Pons (tissue), 1 donor: ENCODE data around the gene SLC25A34.
A peak's percentile ranks its signal among the peaks of the same experiment; 100 is the strongest.

Experiments used
- DNase-seq: peaks from one replicate; pipeline ENCODE4 v3.0.0-alpha.2; 2016; ENCODE audit warnings: low spot score

SLC25A34 gene

DNA sequence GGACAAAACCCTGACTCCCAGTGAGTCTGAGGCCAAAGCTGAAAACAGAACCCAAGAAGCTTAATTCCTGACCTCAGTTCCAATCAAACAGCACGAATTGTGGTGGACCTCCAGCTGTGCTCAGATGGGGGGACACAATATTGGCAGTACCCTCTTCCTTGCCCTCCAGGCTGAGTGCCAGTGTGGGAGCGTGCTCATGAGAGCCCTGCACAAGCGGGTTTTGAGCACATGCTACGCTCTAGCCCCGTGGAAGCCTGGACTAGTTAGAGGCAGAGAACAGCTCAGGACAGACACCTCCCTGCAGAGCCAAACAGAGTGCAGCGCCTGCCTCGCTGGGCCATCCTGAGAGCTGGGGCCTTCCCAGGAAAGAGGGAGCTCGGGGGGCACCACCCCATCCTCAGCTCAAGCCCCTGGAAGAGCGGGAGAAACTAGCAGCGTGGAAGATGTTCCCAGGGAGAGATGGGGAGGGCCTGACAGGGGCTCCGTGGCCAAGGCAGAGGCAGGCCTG lies 2.8 kb upstream of the SLC25A34 start:
- no peak for DNase-seq

DNA sequence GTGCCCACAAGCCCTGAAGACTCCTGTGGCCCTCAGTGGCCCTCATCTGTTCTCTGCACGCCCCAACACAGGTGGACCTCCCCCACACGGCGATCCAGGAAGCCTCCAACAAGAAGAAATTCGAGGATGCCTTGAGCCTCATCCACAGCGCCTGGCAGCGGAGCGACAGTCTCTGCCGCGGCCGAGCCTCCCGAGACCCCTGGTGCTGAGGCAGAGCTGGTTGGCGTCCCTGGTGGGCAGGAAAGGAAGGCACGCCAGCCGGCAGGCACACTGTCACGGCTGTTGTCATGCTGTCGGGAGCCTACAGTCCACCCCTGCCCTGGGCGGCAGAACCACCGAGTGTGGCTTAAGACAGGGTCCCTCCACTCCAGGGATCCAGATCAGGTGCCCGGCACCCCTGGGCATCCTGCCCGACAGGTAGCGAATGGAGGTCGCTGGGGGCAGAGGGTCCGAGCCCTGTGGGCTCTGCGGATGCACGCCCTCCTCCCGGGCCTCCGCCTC lies 2.3 kb upstream of the SLC25A34 start:
- no peak for DNase-seq

- DNase-seq: no peak
Observed at GRCh38 chr1:15734296-15734695, 1.8 kb upstream of the SLC25A34 start.

DNA sequence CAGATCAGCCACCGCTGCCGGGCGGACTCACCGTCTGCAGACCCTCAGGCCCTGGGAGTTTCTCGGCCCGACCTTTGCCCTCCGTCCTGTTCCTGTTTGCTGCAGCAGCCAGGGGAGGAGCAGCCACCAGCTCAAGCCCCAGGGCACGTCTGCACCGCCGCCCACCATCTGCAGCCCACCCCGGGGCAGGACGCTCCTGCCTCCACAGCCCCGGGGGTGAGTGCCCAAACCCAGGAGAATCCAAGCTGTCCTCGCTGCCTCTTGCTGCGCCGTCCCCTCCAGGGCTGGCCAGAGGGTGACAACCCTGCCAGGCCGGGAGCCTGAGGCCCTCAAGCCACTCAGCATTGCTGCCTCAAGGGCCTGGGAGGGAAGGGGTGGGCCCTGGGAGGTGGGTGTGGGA lies 1.2 kb upstream of the SLC25A34 start:
- DNase-seq: no peak

DNA sequence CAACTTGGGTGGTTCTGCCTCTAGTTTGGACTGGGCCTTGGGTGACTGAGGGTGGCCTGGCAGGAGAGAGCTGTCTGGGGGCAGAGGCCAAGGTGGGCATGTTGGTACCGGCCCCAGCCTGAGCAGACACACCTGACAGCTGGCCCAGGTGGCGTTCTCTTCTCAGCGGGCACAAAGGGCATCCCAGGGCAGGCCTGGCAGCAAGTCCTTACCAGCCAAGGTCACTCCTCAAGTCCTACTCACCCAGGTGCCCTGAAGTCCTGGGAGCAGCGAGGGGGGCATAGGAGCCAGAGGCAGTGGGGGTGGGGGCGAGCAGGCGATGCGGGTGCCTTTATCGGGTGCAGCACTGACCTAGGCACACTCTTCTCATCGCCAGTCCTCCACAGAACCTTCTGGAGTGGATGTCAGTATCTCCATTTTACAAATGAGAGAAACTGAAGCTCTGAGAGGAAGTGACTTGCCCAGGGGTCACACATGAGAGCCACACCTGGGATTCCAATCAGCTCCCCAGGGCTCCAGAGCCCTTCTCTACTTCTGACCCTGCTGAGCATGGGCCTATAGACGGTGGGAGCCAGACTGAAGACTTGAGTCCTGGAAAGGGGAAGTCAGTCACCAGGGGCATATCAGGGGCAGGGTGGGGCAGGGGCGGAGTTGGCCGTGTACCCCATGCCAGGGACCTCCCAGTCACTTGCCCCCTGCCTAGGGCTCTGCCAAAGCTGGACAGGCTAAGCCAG lies 587 bp upstream of the SLC25A34 start:
- DNase-seq: no peak

- DNase-seq: no peak
Observed at GRCh38 chr1:15736892-15737261, 819 bp downstream of the SLC25A34 start.

GRCh38 chr1:15737324-15738319 lies 1.6 kb downstream of the SLC25A34 start:
- no peak for DNase-seq

GRCh38 chr1:15738416-15739113 lies 2.5 kb downstream of the SLC25A34 start:
- DNase-seq: no peak

GRCh38 chr1:15739259-15739658 lies 3.2 kb downstream of the SLC25A34 start:
- no peak for DNase-seq

- no peak for DNase-seq
Observed at GRCh38 chr1:15739745-15740144, 3.7 kb downstream of the SLC25A34 start.

DNA sequence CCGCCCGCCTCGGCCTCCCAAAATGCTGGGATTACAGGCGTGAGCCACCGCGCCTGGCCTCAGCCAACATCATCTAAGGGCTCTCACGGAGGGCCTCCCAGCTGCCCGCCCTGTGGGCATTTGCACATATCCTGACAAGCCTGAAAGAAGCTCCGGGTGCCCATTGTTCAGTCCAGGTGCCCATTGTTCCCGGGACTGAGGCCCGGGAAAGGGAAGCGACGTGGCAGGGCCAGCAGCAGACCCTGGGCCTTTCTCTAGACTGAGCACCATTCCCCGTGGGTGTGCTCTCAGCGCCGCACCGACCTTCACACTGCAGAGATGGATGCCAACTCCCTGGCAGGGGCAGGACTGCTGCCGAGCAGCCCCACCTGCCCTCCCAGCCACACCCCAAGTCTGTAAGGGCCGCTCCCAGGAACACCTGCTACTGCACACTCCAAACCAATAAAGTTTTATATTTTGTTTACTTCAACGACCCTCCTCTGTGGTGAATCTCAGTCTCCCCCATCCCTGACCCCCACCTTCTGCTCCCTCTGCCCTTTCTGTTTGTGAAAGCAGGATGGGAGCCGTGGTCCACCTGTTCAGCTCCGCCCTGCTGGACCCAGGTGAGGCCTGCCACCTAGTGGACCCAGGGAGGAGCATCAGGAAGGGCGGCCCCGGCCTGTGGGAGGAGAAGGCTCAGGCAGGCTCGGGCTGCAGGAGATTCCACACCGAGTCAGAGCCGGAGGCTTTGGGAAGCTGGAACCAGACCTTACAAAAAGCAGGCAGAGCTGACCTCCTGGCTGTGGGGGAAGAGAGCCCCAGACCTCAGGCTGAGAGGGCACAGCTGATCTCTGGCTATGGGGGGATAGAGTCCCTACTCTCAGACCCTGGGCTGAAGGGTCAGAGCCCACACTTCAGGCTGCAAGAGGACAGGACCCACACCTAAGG lies 5.1 kb downstream of the SLC25A34 start:
- peak; percentile 46 for DNase-seq

DNA sequence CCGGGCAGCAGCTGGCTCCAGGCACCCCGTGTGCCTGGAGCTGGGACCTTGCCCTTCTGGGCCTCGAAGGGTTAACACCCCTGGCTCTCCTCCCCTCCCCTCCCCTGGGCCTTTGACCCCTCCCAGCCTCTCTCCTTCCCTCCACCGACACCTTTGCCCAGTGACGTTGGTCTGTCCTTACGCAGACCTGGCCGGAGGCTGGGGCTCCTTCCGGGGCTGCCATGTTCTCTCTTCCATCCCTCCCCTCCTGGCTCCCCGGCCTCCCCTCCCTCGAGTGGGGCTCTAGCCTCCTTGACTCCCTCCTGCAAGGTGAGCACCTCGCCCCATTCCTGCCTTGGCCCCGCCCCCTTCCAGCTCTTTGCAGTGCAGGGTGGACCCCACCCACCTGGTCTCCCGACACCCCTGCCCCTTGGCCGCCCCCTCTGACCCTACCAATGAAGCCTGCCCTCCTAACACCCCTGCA lies 6.3 kb downstream of the SLC25A34 start, which contains the start of gene TMEM82:
Gene TMEM82, plus strand, starts transcription at position 161 of the 463 bp plus-strand sequence. Its CDS starts 61 bp downstream, at position 222.
- no peak for DNase-seq

DNA sequence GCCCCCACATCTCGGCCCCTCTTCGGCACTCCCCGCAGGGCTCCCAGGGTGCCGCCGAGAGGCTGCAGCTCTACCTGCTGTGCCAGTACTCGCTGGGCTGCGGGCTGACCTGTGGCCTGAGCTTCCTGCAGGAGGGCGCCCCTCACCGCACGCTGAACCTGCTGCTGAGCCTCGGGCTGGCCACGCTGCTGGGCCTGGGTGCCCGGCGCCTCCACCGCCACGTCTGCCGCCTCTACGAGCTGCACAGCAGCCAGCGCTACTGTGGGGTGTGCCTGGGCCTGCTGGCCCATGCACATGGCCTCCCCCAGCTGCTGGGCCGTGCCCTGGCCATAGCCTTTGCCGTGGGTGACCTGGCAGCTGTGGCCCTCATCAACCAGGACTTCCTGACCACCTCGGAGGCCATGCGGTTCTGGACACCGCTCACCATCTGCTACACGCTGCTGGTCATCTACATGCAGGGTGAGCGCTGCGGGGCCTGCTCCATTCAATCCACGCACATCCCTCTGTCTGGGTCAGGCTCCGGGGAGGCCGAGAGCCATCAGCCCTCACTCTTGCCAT lies 8.1 kb downstream of the SLC25A34 start:
- DNase-seq: no peak

DNA sequence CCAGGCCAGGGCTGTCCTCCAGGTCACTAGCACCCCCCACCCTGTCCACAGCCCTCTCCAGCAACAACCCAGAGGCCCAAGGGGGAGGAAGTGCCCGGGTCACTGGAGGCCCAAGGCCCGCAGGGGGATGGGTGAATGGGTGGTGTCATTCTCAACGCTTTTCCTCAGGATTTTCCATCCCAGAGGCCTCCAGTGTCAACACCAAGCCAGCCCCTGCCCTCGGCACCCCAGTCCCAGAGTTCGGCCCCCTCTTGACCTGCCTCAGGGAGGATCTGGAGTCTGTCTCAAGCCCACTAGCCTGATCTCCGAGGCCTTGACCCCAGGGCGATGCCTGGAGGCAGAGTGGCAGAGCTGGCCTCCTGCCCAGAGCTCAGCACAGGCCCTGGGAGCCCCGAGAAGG lies 11.3 kb downstream of the SLC25A34 start:
- DNase-seq: no peak

DNA sequence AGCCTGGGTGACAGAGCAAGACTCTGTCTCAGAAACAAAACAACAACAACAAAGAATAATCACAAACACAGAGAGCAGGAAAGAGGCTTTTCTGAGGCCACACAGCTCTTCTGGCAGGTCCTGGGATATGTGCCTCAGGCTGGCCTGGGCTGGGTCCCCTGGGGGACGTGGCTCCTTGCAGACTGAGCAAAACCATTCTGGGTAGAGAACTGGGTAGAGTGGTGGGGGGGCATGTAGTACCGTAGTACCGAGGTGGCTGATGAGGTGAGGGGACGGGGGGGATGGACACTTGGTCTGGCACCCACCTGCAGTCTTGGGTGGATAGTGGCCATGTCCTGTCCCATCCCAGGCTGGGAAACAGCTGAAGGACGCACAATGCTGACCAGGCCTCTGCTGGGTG lies 12.2 kb downstream of the SLC25A34 start:
- no peak for DNase-seq

DNA sequence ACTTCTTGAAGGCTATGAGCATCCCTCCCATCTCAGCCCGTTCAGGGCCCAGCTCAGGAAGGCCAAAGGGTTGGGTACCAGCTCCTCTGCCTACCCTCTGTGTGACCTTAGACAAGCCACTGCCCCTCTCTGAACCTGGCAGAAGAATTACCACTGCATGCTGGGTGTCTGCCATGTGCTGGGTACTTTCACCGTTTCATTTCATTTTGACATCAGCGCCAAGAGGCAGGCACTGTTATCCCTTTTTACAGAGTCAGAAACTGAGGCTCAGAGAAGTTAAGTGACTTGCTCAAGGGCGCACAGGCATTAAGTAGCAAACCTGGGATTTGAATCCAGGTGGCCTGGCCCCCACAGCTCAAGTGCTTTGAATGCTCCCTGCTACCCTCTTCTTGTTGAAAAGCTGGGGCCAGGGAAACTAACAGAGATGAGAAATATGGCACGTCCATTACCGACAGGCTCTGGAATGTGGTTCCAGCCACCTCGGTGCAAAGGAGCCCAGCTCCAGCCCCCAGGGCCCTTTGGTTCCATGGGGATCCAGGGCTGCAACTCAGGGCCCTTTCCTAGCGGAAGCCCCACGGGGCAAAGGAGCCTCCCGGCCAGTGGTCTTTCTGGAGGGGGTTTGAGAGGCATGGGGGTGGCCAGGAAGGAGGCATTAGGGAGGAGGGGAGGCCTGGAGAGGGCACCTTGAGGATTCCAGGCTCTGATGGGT lies 12.8 kb downstream of the SLC25A34 start:
- DNase-seq: no peak

DNA sequence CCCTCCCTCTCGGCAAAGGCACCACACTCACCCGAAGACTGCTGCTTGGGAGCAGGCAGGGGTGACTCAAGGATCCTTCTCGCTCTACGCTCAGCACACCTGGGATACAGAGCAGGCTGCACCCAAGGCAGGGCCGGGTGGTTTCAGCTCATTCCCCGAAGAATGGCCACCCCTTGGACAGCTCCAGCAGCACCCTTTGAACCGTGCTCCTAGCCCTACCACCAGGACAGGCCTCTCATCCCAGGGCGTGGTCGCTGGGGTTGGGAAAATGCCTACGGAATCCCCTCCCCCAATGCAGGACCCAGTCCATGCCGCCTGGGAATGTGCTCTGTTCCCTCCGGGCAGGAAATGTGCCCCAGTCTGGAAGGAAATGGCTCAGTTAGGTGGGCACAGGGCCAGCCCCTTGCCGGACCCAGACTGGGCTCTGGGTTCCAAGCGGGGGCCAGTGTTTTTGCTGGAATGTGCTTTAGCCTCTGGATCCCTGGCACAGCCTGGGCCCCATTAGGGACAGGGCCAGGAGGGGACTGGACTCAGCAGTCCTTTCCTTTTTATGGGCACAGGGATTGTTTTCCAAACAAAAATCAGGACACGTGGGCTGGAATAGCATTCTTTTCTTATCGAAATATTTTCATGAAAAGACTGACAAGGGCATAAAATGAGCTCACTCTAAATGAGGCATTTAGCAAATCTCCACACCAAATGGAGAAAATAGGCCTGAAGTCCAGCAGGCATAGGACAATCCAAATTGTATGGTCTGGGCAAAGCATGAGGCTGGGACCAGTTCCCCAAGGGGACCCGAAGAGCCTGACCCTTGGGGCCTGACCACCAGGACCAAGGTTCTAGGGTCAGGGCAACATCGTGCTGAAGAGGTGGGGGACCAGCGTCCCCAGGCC lies 13.6 kb downstream of the SLC25A34 start:
- no peak for DNase-seq

- no peak for DNase-seq
Observed at GRCh38 chr1:15750924-15751323, 14.9 kb downstream of the SLC25A34 start.

- no peak for DNase-seq
Observed at GRCh38 chr1:15751717-15752116, 15.7 kb downstream of the SLC25A34 start.
